Measurements from ENCODE around the gene TRUB1.

- no peak for TF ChIP-seq GATA2 (IDR thresholded peaks at IDR 0.05; ENCODE audit: low read depth, low read length)
- TF ChIP-seq GATA3 (IDR thresholded peaks at IDR 0.05; ENCODE audit: low read depth, low read length): no peak
These were observed 24.4 kb downstream of the TRUB1 start for GRCh38 chr10:114962441-114962840.

All from SH-SY5Y (cell line).